Activated T-helper 1 cell treated with anti-CD3 and anti-CD28 coated beads, Interleukin-12 subunit alpha, Interleukin-12 subunit beta, Interleukin-2, Interleukin-4 antibody, amounts not matched to agents 30 ng/mL and 10 ng/mL and 1 ng/mL, durations not matched to agents 14 hours and 24 hours and 36 hours (primary cell): ENCODE data around the gene PTPRQ. TPM values are rescaled to one million over a fixed set of nuclear protein-coding genes. Genes with fewer than 3 reads are reported as not detected.
"Not testable (repeated sequence)": the region's sequence is repeated elsewhere in the genome, so short reads cannot be mapped to it uniquely, and the experiment has no call there.

ENCODE experiments used
- DNase-seq: peaks from one replicate; pipeline ENCODE4 v3.0.0; 2021; ENCODE audit warnings: low spot score
- H3K27ac Mint-ChIP-seq: one replicate; pipeline ENCODE4 v1.8.0; 2021; ENCODE audit warnings: mild to moderate bottlenecking, mixed read lengths
- H3K27me3 Mint-ChIP-seq: one replicate; pipeline ENCODE4 v1.8.0; 2022; ENCODE audit warnings: mild to moderate bottlenecking, moderate library complexity, mixed read lengths; ENCODE audit not compliant: insufficient read depth
- H3K36me3 Mint-ChIP-seq: one replicate; pipeline ENCODE4 v1.8.0; 2021; ENCODE audit warnings: low read depth, mixed read lengths
- H3K4me1 Mint-ChIP-seq: one replicate; pipeline ENCODE4 v1.8.0; 2021; ENCODE audit warnings: low read depth, mixed read lengths
- H3K4me3 Mint-ChIP-seq: one replicate; pipeline ENCODE4 v1.8.0; 2021; ENCODE audit warnings: mild to moderate bottlenecking, moderate library complexity, mixed read lengths
- H3K9me3 Mint-ChIP-seq: one replicate; pipeline ENCODE4 v1.8.0; 2021; ENCODE audit warnings: mixed read lengths
- intact Hi-C: fragments of 100-400 bp; cut with micrococcal nuclease; formaldehyde crosslinking; loops from one replicate; pipeline ENCODE4 v1.15.1; 2024
- total RNA-seq: library from RNA; stranded (reverse); gene quantifications from 2 replicates; pipeline ENCODE4 v1.2.3, GENCODE V29; 2022

Gene PTPRQ
- total RNA-seq, 1 donor from 2014 or later, result not detected

DNA sequence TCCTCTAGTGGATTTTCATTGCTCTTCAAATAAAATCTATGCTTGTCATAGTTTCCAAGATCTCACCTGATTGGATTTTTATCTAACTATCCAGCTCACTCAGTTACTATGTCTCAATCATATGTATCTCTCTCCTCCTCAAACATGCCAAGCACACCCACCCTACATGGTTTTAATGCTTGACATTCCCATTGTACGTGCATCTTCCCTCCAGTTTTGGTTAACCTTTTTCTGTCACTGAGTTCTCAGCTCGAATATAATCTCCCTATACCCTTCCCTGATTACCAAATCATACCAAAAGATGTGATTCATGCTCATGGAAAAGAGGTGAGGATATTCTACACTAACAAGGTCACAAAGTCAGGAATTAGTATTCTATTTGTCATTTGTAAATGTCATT, 12.0 kb upstream of the PTPRQ start:
- Mint-ChIP-seq H3K4me3 (no peak overlapping the region), H3K27me3 (no peaks in the 10 kb centered on the region), H3K36me3 (no peaks in the 10 kb centered on the region), H3K9me3 (no peaks in the 10 kb centered on the region), H3K27ac (no peak overlapping the region), H3K4me1 (no peaks in the 10 kb centered on the region)
- intact Hi-C loops, result no loop called here
- DNase-seq, result no peak

DNA sequence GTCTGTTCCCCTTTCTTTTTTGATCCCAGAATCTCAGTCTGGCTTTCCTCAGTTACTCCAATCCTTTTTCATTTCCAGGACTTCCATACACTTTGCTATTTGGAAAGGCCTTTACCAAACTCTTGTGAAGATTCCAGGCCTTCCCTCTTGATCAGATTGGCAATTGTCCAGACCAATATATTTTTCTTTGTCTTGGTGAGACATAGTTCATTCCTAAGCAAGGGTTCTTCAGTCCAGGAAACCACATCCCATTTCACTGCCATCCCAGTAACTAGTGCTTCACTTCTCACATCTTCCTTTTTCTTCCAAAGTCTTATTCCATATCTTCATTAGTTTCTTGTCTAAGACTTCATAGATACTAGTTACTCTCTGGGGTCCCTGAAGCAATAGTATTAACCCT, 2.1 kb upstream of the PTPRQ start:
- intact Hi-C loops, result no loop called here
- H3K4me3 Mint-ChIP-seq, result no peak overlapping the region
- peaks cover 3% of the 10 kb centered on the region for H3K9me3 Mint-ChIP-seq
- DNase-seq, result no peak
- H3K27ac Mint-ChIP-seq, result no peak overlapping the region
- no peaks in the 10 kb centered on the region for H3K4me1 Mint-ChIP-seq
- H3K36me3 Mint-ChIP-seq, result no peaks in the 10 kb centered on the region
- no peaks in the 10 kb centered on the region for H3K27me3 Mint-ChIP-seq

DNA sequence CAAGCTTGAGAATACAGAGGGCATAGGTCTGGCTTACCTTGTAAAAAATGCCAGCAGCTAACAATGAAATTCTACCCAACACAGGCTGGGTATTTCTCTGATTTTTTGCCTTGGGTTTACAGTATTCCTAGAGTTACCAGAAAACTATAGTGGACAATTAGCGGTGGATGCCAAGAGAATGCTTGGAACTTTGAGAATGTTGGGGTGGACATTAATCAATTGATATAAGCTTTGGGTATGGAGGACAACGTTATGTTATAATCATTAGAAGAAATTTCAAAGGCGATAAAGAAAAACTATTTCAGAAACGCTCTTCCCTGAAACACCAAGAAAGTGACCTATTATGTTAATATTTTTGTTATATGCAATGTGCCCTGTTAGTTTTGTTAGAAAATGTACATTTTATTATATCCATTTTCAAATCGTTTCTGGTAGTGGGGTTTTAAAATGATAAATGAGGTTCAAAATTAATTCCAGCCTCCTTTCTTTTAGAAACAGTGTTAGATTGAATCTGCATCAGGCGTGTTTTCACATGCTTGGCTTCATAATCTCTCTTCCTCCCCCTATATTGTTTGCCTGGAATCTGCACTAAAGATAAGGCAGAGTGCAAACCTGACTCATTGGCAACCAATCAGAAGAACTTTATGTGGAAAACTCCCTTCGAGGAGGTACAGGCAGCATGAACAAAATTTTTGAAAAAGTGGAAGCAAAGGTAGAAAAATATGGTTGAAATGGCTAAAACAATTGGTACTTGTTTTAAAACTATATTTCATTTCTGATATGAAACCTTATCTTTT, 1.4 kb upstream of the PTPRQ start:
- Mint-ChIP-seq H3K4me3 (no peak overlapping the region), H3K4me1 (no peaks in the 10 kb centered on the region), H3K27me3 (no peaks in the 10 kb centered on the region), H3K9me3 (peaks cover 3% of the 10 kb centered on the region), H3K36me3 (no peaks in the 10 kb centered on the region), H3K27ac (no peak overlapping the region)
- DNase-seq, result no peak
- intact Hi-C loops, result no loop called here

DNA sequence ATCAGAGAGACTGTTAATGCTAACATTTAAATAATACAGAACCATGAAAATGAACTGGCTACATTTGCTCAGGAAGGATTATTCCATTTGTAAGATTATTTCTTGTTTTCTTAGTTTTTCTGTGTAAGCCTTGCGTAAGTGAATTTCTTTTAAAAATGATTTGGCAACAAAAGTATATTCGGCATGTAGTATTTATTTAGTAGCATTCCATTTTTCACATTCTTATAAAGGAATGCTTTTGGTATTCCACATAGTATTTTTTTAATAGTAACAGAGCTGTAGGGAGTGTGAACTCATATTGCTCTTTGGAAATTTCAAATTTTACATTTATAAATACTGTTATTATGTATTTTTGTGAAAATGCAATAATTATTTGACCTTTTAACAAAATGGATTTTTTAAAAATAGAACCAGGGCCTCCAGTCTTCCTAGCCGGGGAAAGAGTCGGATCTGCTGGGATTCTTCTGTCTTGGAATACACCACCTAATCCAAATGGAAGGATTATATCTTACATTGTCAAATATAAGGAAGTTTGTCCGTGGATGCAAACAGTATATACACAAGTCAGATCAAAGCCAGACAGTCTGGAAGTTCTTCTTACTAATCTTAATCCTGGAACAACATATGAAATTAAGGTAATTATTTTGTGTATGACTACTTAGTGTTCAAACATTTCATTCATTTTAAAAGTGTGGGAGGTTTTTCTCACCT, 1.2 kb downstream of the PTPRQ start:
- intact Hi-C loops, result no loop called here
- no peak overlapping the region for H3K4me3 Mint-ChIP-seq
- H3K9me3 Mint-ChIP-seq, result peaks cover 3% of the 10 kb centered on the region
- no peaks in the 10 kb centered on the region for H3K4me1 Mint-ChIP-seq
- H3K36me3 Mint-ChIP-seq, result no peaks in the 10 kb centered on the region
- H3K27me3 Mint-ChIP-seq, result no peaks in the 10 kb centered on the region
- H3K27ac Mint-ChIP-seq, result no peak overlapping the region
- no peak for DNase-seq

DNA sequence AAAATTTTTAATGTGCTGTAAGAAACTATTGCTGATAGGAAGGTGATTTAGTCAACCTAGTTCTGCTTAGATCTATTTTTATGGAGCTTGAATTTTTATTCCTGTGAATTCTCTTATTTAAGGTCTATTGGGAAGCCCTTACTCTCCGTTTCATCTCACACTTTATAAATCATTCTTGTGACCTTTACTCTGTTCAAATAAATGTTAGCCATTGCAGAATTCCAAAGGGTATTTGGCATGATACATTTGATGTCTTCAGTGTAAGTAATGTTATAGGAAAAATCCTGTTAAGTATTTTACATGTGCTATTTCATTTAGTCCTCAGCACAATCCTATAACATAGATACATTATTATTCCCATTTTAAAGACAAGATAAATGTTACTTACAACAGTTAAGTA, 12.5 kb downstream of the PTPRQ start:
- Mint-ChIP-seq H3K9me3 (no peaks in the 10 kb centered on the region), H3K4me3 (no peak overlapping the region), H3K27ac (no peak overlapping the region), H3K36me3 (no peaks in the 10 kb centered on the region), H3K27me3 (no peaks in the 10 kb centered on the region), H3K4me1 (no peaks in the 10 kb centered on the region)
- no peak for DNase-seq
- intact Hi-C loops, result no loop called here

DNA sequence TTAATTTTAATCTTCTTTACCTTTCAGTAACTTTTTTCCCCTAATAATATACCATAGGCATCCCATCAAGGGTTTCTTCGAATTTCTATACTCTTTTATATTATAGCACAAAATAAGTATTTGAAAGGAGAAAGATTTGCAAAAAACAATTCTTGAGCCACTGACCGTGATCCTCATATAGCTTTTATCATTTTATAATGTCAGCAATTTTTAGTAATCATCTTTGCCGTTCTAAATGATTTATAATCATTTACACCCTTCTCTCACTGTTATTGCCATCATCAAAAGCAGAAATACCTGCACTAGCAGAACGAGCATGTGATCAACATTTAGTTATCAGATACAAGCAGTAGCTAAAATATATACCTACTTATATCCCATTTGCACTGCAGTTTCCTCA, 16.9 kb downstream of the PTPRQ start:
- intact Hi-C loops, result no loop called here

DNA sequence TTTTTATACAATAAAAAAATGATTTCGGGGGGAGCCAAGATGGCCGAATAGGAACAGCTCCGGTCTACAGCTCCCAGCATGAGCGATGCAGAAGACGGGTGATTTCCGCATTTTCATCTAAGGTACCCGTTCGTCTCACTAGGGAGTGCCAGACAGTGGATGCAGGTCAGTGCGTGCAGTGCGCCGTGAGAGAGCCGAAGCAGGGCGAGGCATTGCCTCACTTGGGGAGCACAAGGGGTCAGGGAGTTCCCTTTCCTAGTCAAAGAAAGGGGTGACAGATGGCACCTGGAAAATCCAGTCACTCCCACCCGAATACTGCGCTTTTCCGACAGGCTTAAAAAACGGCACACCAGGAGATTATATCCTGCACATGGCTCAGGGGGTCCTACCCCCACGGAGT, 17.8 kb downstream of the PTPRQ start:
- H3K4me1 Mint-ChIP-seq, DNase-seq, H3K36me3 Mint-ChIP-seq, H3K9me3 Mint-ChIP-seq, H3K27ac Mint-ChIP-seq, H3K27me3 Mint-ChIP-seq, intact Hi-C loops, H3K4me3 Mint-ChIP-seq: not testable (repeated sequence)

More for the DNA sequence above, 16.9 kb downstream of the PTPRQ start:
- Mint-ChIP-seq H3K27ac (no peak overlapping the region), H3K27me3 (no peaks in the 10 kb centered on the region), H3K36me3 (no peaks in the 10 kb centered on the region), H3K4me3 (no peak overlapping the region), H3K4me1 (no peaks in the 10 kb centered on the region), H3K9me3 (no peaks in the 10 kb centered on the region)
- DNase-seq, result no peak

DNA sequence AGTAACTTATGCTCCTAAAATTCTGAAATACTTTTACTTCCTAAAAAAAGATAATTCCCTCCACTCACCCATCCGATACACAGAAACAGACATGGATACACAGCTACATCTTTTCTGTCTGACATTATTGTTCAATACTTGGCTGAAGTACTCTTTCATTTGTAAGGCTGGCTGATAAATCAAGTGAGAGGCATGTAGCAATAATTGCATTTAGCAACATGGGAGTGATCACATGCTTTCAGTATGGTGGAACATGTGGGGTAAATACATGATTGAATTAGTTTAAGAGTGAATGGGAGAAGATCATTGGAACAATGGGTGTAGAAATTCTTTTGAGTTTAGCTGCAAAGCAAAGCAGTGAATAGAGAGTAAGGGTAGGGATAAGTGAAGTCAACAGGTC, 25.6 kb downstream of the PTPRQ start:
- Mint-ChIP-seq H3K27me3 (no peaks in the 10 kb centered on the region), H3K36me3 (no peaks in the 10 kb centered on the region), H3K27ac (no peak overlapping the region), H3K9me3 (no peaks in the 10 kb centered on the region), H3K4me1 (no peaks in the 10 kb centered on the region), H3K4me3 (no peak overlapping the region)
- no peak for DNase-seq
- intact Hi-C loops, result loop anchor here (5.0 kb wide), 1 partner anchor 298 kb away; no protein-coding TSS in a partner anchor

DNA sequence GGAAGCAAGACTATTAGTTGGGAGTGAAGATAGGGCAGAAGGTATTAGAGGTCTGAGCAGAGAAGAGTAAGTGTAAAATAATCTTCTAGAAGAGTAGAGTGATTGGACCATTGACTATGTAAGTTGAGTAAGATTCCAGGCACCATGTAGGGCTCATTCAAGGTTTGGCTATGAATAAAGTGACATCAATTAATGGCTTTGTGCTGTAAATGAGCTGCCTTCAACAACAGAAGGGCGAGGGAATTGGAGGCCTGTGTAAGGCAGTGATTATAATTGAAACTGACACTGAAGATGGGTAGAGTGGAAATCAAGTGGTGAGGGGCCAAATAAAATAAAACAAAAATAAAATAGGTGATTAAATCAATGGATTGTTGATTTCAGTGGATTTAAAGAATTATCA, 26.4 kb downstream of the PTPRQ start:
- H3K9me3 Mint-ChIP-seq, result no peaks in the 10 kb centered on the region
- no peaks in the 10 kb centered on the region for H3K4me1 Mint-ChIP-seq
- no peak overlapping the region for H3K27ac Mint-ChIP-seq
- intact Hi-C loops, result loop anchor here (5.0 kb wide), 1 partner anchor 297 kb away; no protein-coding TSS in a partner anchor
- H3K36me3 Mint-ChIP-seq, result no peaks in the 10 kb centered on the region
- no peaks in the 10 kb centered on the region for H3K27me3 Mint-ChIP-seq
- H3K4me3 Mint-ChIP-seq, result no peak overlapping the region
- DNase-seq, result no peak

DNA sequence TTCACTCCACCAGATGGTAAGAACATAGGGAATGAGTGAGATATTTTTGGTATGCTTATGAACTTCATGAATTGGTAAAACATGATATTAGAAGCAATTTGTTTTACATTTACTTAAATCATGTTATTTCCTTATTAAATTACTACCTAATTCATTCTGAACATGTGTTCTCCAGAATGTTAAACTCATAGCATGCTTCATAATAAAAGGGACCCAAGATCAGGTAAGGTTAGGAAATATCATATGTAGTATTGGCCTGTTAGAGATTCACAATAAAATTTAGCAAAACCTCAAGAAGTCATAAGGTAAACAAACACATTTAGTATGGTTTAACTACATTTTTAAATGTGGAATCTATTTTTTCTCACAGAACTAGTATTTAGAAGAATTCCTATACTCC, 28.2 kb downstream of the PTPRQ start:
- Mint-ChIP-seq H3K9me3 (no peaks in the 10 kb centered on the region), H3K27ac (no peak overlapping the region), H3K27me3 (no peaks in the 10 kb centered on the region), H3K4me1 (no peaks in the 10 kb centered on the region), H3K4me3 (no peak overlapping the region), H3K36me3 (no peaks in the 10 kb centered on the region)
- DNase-seq, result no peak
- intact Hi-C loops, result loop anchor here (5.0 kb wide), 1 partner anchor 295 kb away; no protein-coding TSS in a partner anchor

DNA sequence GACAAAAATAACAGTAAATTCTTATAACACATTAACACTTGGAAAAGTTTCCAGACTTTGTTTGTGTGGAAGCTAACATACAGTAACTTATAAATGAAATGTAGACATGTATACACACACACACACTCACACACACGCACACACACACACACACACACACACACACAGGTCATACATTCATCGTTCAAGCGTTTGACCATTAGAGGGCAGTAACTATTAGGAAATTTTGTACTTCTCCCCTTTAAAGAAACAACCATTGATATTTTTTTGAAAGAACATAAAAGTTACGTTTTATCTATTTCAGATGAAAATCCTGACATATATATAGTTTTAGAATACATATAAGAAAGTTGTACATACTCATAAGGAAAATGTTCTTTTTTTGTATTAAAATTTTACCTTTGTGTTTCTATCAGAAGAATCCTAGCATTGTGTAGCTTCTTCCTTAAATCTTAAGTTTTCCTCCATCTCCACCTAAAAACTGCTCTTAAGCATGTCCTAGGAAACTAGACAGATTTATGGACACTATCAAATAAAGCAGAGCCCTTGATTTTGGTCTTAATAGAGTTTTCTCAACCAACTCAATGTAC, 29.0 kb downstream of the PTPRQ start:
- intact Hi-C loops, result loop anchor here (1.0 to 5.0 kb wide), 2 partner anchors 13 to 294 kb away; no protein-coding TSS in a partner anchor
- DNase-seq, result no peak
- H3K4me3 Mint-ChIP-seq, result no peak overlapping the region
- no peaks in the 10 kb centered on the region for H3K4me1 Mint-ChIP-seq
- H3K27ac Mint-ChIP-seq, result no peak overlapping the region
- no peaks in the 10 kb centered on the region for H3K36me3 Mint-ChIP-seq
- no peaks in the 10 kb centered on the region for H3K27me3 Mint-ChIP-seq
- H3K9me3 Mint-ChIP-seq, result no peaks in the 10 kb centered on the region

DNA sequence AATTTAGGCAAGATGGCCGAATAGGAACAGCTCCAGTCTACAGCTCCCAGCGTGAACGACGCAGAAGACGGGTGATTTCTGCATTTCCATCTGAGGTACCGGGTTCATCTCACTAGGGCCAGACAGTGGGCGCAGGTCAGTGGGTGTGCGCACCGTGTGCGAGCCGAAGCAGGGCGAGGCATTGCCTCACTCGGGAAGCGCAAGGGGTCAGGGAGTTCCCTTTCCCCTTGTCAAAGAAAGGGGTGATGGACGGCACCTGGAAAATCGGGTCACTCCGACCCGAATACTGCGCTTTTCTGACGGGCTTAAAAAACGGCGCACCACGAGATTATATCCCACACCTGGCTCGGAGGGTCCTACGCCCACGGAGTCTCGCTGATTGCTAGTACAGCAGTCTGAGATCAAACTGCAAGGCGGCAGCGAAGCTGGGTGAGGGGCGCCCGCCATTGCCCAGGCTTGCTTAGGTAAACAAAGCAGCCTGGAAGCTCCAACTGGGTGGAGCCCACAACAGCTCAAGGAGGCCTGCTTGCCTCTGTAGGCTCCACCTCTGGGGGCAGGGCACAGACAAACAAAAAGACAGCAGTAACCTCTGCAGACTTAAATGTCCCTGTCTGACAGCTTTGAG, 33.6 kb downstream of the PTPRQ start:
- H3K4me3 Mint-ChIP-seq, intact Hi-C loops, H3K27me3 Mint-ChIP-seq, H3K9me3 Mint-ChIP-seq, H3K4me1 Mint-ChIP-seq, H3K36me3 Mint-ChIP-seq, DNase-seq, H3K27ac Mint-ChIP-seq: not testable (repeated sequence)

DNA sequence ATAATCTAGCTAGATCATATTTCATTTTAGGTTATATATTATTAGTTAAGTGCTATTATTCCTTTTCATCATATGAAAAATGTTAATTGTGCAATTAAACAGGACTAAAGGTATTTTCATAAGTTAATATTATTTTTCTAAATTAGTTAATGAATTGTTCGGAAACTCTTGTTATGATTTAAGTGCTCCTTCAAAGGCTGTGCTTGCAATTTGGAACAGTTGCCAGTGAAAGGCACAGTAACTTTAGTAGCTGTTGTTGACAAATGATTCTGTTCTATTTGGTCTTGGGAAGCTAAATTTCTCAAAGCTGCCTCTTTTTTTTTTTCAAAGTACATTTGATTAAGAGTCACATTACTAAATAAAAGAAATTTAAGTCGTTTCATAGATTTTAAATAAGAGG, 40.7 kb downstream of the PTPRQ start:
- intact Hi-C loops, result no loop called here

More for the DNA sequence above, 40.7 kb downstream of the PTPRQ start:
- Mint-ChIP-seq H3K9me3 (no peaks in the 10 kb centered on the region), H3K4me3 (no peak overlapping the region), H3K27ac (no peak overlapping the region), H3K36me3 (no peaks in the 10 kb centered on the region), H3K27me3 (no peaks in the 10 kb centered on the region), H3K4me1 (no peaks in the 10 kb centered on the region)
- no peak for DNase-seq
